Endothelial cell of umbilical vein (primary cell): ENCODE measurements around the gene CDC42EP3. TPM values are rescaled to one million over a fixed set of nuclear protein-coding genes. Genes with fewer than 3 reads are reported as not detected.

Experiments
- Bru-seq: library from RNA; stranded (reverse); fragments of 400-500 nt; gene quantifications from one replicate; lab custom pipeline; 2021; lab: Mats Ljungman, UMichigan
- BruChase-seq, 2 experiments: library from RNA; stranded (reverse); fragments of 400-500 nt; gene quantifications; one replicate each; lab custom pipeline; 2021; lab: Mats Ljungman, UMichigan
- BruUV-seq: library from RNA; stranded (reverse); fragments of 400-500 nt; replicated peaks from 2 replicates; lab custom pipeline; 2021; lab: Mats Ljungman, UMichigan
- CTCF ChIA-PET: fragments of 300-600, 350-600 bp; sonication (Branson Sonifier 250); formaldehyde crosslinking; loops from one replicate; lab custom pipeline; 2021; ENCODE audit warnings: antibody characterized with exemption, inconsistent platforms; lab: Charles Lee
- POLR2A ChIA-PET: fragments of 300-600, 350-600 bp; sonication (Branson Sonifier 250); formaldehyde crosslinking; loops from one replicate; lab custom pipeline; 2021; ENCODE audit warnings: antibody characterized with exemption, inconsistent platforms; lab: Charles Lee
- DNase-seq: peaks from one replicate; pipeline ENCODE4 v3.0.0-alpha.2; 2011; ENCODE audit warnings: low read depth, low spot score
- FAIRE-seq: peaks from 2 replicates; lab custom pipeline; 2011; peaks lifted over from hg19 to GRCh38; lab: Jason Lieb, UNC
- H2AFZ ChIP-seq: 2 replicates; pipeline ENCODE4 v1.6.0; 2012; ENCODE audit warnings: low read depth, low read length, control low read depth, inconsistent platforms
- H3K27ac ChIP-seq: 2 replicates; pipeline ENCODE4 v1.5.1; 2011; ENCODE audit warnings: low read depth, mild to moderate bottlenecking, control low read depth, low read length, moderate library complexity; ENCODE audit not compliant: insufficient read depth
- H3K27me3 ChIP-seq, 2 experiments: 2 replicates each; pipeline versions ENCODE4 v1.6.0 to v1.6.1; 2011; ENCODE audit warnings: low read length in 2 of 2, mixed read lengths in 1 of 2; ENCODE audit not compliant: control insufficient read depth in 2 of 2, insufficient read depth in 2 of 2
- H3K36me3 ChIP-seq, 2 experiments: 2 replicates in 1 of 2; 3 replicates in 1 of 2; pipeline ENCODE4 v1.5.1; 2011; ENCODE audit warnings: low read length in 2 of 2, mild to moderate bottlenecking in 1 of 2, moderate library complexity in 1 of 2; ENCODE audit not compliant: control insufficient read depth in 2 of 2, insufficient read depth in 2 of 2; ENCODE audit errors: extremely low read depth in 1 of 2
- H3K4me1 ChIP-seq: 3 replicates; pipeline ENCODE4 v1.5.1; 2011; ENCODE audit warnings: mild to moderate bottlenecking, low read length; ENCODE audit not compliant: control insufficient read depth, insufficient read depth; ENCODE audit errors: extremely low read depth
- H3K4me2 ChIP-seq: 2 replicates; pipeline ENCODE4 v1.6.1; 2011; ENCODE audit warnings: low read length, control low read depth, mixed read lengths; ENCODE audit not compliant: insufficient read depth
- H3K4me3 ChIP-seq, 3 experiments: fragments of 200-600 bp in 1 of 3; sonication (generic), shearing (Covaris generic) in 1 of 3; replicated peaks in 1 of 3; 2 replicates each; pipeline ENCODE4 v1.5.1; 2011 to 2016; ENCODE audit warnings: control low read depth in 3 of 3, low read length in 3 of 3, mild to moderate bottlenecking in 2 of 3, inconsistent platforms in 1 of 3, low read depth in 1 of 3, moderate library complexity in 1 of 3; ENCODE audit not compliant: insufficient read depth in 1 of 3
- H3K79me2 ChIP-seq: 2 replicates; pipeline ENCODE4 v1.6.0; 2012; ENCODE audit warnings: low read length, inconsistent platforms; ENCODE audit not compliant: control insufficient read depth, insufficient read depth
- H3K9ac ChIP-seq: replicated peaks from 2 replicates; pipeline ENCODE3; 2011; ENCODE audit warnings: low read length, control low read depth; ENCODE audit not compliant: insufficient read depth; ENCODE audit errors: extremely low read depth
- H3K9me1 ChIP-seq: replicated peaks from 3 replicates; pipeline ENCODE4 v1.6.0; 2011; ENCODE audit warnings: mild to moderate bottlenecking, low read length; ENCODE audit not compliant: control insufficient read depth, insufficient read depth; ENCODE audit errors: extremely low read depth
- H3K9me3 ChIP-seq: replicated peaks from 2 replicates; pipeline ENCODE4 v1.5.1; 2012; ENCODE audit warnings: low read length, inconsistent platforms; ENCODE audit not compliant: control insufficient read depth, insufficient read depth
- H4K20me1 ChIP-seq: replicated peaks from 2 replicates; pipeline ENCODE3; 2011; ENCODE audit warnings: mild to moderate bottlenecking, low read length; ENCODE audit not compliant: control insufficient read depth, insufficient read depth; ENCODE audit errors: extremely low read depth
- MYC ChIP-seq: IDR thresholded peaks from one replicate; pipeline ENCODE4 v1.6.1; 2011; ENCODE audit warnings: mild to moderate bottlenecking, low read depth, low read length
- POLR2A ChIP-seq: IDR thresholded peaks from 2 replicates; pipeline ENCODE4 v1.6.1; 2012; ENCODE audit warnings: low read depth, mild to moderate bottlenecking, control low read depth, low read length
- POLR2AphosphoS5 ChIP-seq: IDR thresholded peaks from 2 replicates; pipeline ENCODE4 v1.6.1; 2012; ENCODE audit warnings: low read depth, mild to moderate bottlenecking, control low read depth, low read length, moderate library complexity; ENCODE audit not compliant: insufficient read depth
- dilution Hi-C: fragments of 300-500 bp; cut with MboI; formaldehyde crosslinking; loops from one replicate; pipeline ENCODE4 v1.15.0; 2019; ENCODE audit warnings: low sequenced_read_pairs; ENCODE audit not compliant: extremely low pct_ligation_motif_present
- intact Hi-C: fragments of 100-400 bp; cut with micrococcal nuclease; formaldehyde crosslinking; loops from one replicate; pipeline ENCODE4 v1.10.0; 2022
- long read RNA-seq: library from polyadenylated mRNA; stranded (forward); transcript quantifications from one replicate; pipeline ENCODE4 v2.0.0, GENCODE V29; 2021
- polyA minus RNA-seq, 3 experiments: library from RNA; depleted of rRNA, polyadenylated mRNA; stranded (reverse); fragments of >200 nt; gene quantifications; 1 replicate in 1 of 3; 2 replicates in 2 of 3; pipeline ENCODE4 v1.2.3, GENCODE V29; 2011
- polyA plus RNA-seq, 4 experiments: library from polyadenylated mRNA; depleted of rRNA in 3 of 4; stranded (reverse) in 3 of 4; unstranded in 1 of 4; fragments of >200 nt; gene quantifications; 2 replicates each; pipeline versions ENCODE4 v1.2.1 to v1.2.3, GENCODE V29; 2011 to 2012; ENCODE audit warnings: missing spikeins in 1 of 4
- total RNA-seq: library from RNA; stranded (reverse); gene quantifications from 2 replicates; pipeline ENCODE4 v1.2.3, GENCODE V29; 2021

Gene CDC42EP3, protein sequence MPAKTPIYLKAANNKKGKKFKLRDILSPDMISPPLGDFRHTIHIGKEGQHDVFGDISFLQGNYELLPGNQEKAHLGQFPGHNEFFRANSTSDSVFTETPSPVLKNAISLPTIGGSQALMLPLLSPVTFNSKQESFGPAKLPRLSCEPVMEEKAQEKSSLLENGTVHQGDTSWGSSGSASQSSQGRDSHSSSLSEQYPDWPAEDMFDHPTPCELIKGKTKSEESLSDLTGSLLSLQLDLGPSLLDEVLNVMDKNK
- total RNA-seq = 40.2 and 54.7 TPM in 2 replicates
- polyA plus RNA-seq = 14.6 and 14.9 TPM in 2 replicates
- polyA plus RNA-seq (2011; cell fraction: cytosol; rRNA removed) = 23.3 and 25.2 TPM in 2 replicates
- 20.4 and 27.5 TPM in 2 replicates for polyA plus RNA-seq (2011; cell fraction: nucleus; rRNA removed)
- polyA plus RNA-seq (2012) = 12.7 and 22.3 TPM in 2 replicates
- polyA minus RNA-seq = 21.0 and 23.1 TPM in 2 replicates
- 1.1 TPM for polyA minus RNA-seq (2011; cell fraction: cytosol; rRNA and poly(A)+ RNA removed)
- polyA minus RNA-seq (2011; cell fraction: nucleus; rRNA and poly(A)+ RNA removed) = 19.4 and 31.1 TPM in 2 replicates
- Bru-seq, nascent RNA = percentile 97 among the genes with signal in this experiment
- BruChase-seq, experiment 1, labeled RNA remaining after a 6-hour chase = percentile 84 among the genes with signal in this experiment
- BruChase-seq, experiment 2, labeled RNA remaining after a 2-hour chase = percentile 92 among the genes with signal in this experiment
- long read RNA-seq, full-length matches to known transcripts = 51 of 68 reads
- long read RNA-seq, partial matches to known transcripts = 0 of 68 reads
- long read RNA-seq, other reads (novel, unspliced or antisense) = 17 of 68 reads

- H3K4me1 ChIP-seq = peaks cover 47% of the 10 kb centered on the region
- peaks cover 0 to 2% of the 10 kb centered on the region in 2 experiments for H3K36me3 ChIP-seq
- POLR2A ChIA-PET = interaction anchor here (0.6 to 0.9 kb wide), 2 partner anchors 132 to 135 kb away, joined by 3 read pairs; no protein-coding TSS in a partner anchor
- dilution Hi-C loops (no loop called here), intact Hi-C loops (loop anchor here (1.0 to 5.0 kb wide), 6 partner anchors 26 to 216 kb away; no protein-coding TSS in a partner anchor)
- H3K4me2 ChIP-seq = peak within 1 kb of the TSS; percentile 97
- no peaks in the 10 kb centered on the region for H4K20me1 ChIP-seq
- H3K9ac ChIP-seq = peak within 1 kb of the TSS; percentile 83
- BruUV-seq = no TSS peak
- no peaks in the 10 kb centered on the region for H3K27me3 ChIP-seq
- no peaks in the 10 kb centered on the region for H3K9me3 ChIP-seq
- peak; percentile 85 for TF ChIP-seq POLR2AphosphoS5
- no peak for TF ChIP-seq MYC
- TF ChIP-seq POLR2A = peak; percentile 84
- peak within 1 kb of the TSS; percentile 83 for H2AFZ ChIP-seq
- peak within 1 kb of the TSS; percentile 75 for H3K27ac ChIP-seq
- FAIRE-seq (no peak), DNase-seq (peak; percentile 48)
- H3K4me3 ChIP-seq = peak within 1 kb of the TSS; percentile 59 to 89 (median 84)
- CTCF ChIA-PET = interaction anchor here (0.7 to 3.6 kb wide), 19 partner anchors 9 to 275 kb away, joined by 3 to 27 read pairs (median 5); no protein-coding TSS in a partner anchor
- H3K9me1 ChIP-seq = no peaks in the 10 kb centered on the region
- H3K79me2 ChIP-seq = peaks cover 52% of the 10 kb centered on the region
Measured at GRCh38 chr2:37671009-37671815, at the start of gene CDC42EP3. Gene CDC42EP3, minus strand, starts transcription at chr2:37671642. Its CDS starts 25,055 bp downstream, at chr2:37646587.
